ENCODE measurements around the gene DTHD1. TPM values are rescaled to one million over a fixed set of nuclear protein-coding genes. Genes with fewer than 3 reads are reported as not detected.

The DTHD1 gene
- total and polyA plus RNA-seq, 2 donors from 2014 or later = 1.4 TPM; not detected in 1

GRCh38 chr4:36386691-36387090 lies 105.3 kb downstream of the DTHD1 start:
- Histone ChIP-seq H3K27me3 (ENCODE audit: control insufficient read depth, insufficient read depth, low read length) (no peaks in the 10 kb centered on the region), H3K9ac (ENCODE audit: low read length in 3 of 3) (no peak overlapping the region), H3K9me3 (ENCODE audit: control insufficient read depth in 2 of 3, insufficient read depth in 1 of 3, low read length in 3 of 3) (no peaks in the 10 kb centered on the region), H3K4me3 (ENCODE audit: low read length in 3 of 3) (no peak overlapping the region), H3K27ac (ENCODE audit: low read depth in 2 of 2, low read length in 2 of 2) (no peak overlapping the region), H3K4me1 (ENCODE audit: control insufficient read depth in 2 of 3, insufficient read depth in 2 of 3, low read depth in 1 of 3, low read length in 3 of 3) (no peaks in the 10 kb centered on the region), H3K36me3 (ENCODE audit: control insufficient read depth in 2 of 3, insufficient read depth in 3 of 3, low read length in 3 of 3) (no peaks in the 10 kb centered on the region)
- FAIRE-seq (no peak), DNase-seq (peak in 1 of 5 donors; percentile 33)
- TF ChIP-seq CTCF (IDR thresholded peaks at IDR 0.05; ENCODE audit: borderline replicate concordance, extremely low read depth, insufficient read depth) = no peak
- intact Hi-C loops (cut with DNase I) = no loop called here

- DNase-seq (no peak), FAIRE-seq (no peak)
- Histone ChIP-seq H3K27ac (ENCODE audit: low read depth in 2 of 2, low read length in 2 of 2) (no peak overlapping the region), H3K27me3 (ENCODE audit: control insufficient read depth, insufficient read depth, low read length) (no peaks in the 10 kb centered on the region), H3K9ac (ENCODE audit: low read length in 3 of 3) (no peak overlapping the region), H3K4me3 (ENCODE audit: low read length in 3 of 3) (no peak overlapping the region), H3K4me1 (ENCODE audit: control insufficient read depth in 2 of 3, insufficient read depth in 2 of 3, low read depth in 1 of 3, low read length in 3 of 3) (no peaks in the 10 kb centered on the region), H3K36me3 (ENCODE audit: control insufficient read depth in 2 of 3, insufficient read depth in 3 of 3, low read length in 3 of 3) (no peaks in the 10 kb centered on the region), H3K9me3 (ENCODE audit: control insufficient read depth in 2 of 3, insufficient read depth in 1 of 3, low read length in 3 of 3) (no peaks in the 10 kb centered on the region)
- TF ChIP-seq CTCF (IDR thresholded peaks at IDR 0.05; ENCODE audit: borderline replicate concordance, extremely low read depth, insufficient read depth) = no peak
- intact Hi-C loops (cut with DNase I) = no loop called here
Measured at GRCh38 chr4:36388710-36389109, 107.3 kb downstream of the DTHD1 start.

GRCh38 chr4:36391411-36391810 lies 110.0 kb downstream of the DTHD1 start:
- DNase-seq (no peak), FAIRE-seq (no peak)
- Histone ChIP-seq H3K9me3 (ENCODE audit: control insufficient read depth in 2 of 3, insufficient read depth in 1 of 3, low read length in 3 of 3) (no peaks in the 10 kb centered on the region), H3K4me1 (ENCODE audit: control insufficient read depth in 2 of 3, insufficient read depth in 2 of 3, low read depth in 1 of 3, low read length in 3 of 3) (no peaks in the 10 kb centered on the region), H3K27ac (ENCODE audit: low read depth in 2 of 2, low read length in 2 of 2) (no peak overlapping the region), H3K4me3 (ENCODE audit: low read length in 3 of 3) (no peak overlapping the region), H3K9ac (ENCODE audit: low read length in 3 of 3) (no peak overlapping the region), H3K36me3 (ENCODE audit: control insufficient read depth in 2 of 3, insufficient read depth in 3 of 3, low read length in 3 of 3) (no peaks in the 10 kb centered on the region), H3K27me3 (ENCODE audit: control insufficient read depth, insufficient read depth, low read length) (no peaks in the 10 kb centered on the region)
- intact Hi-C loops (cut with DNase I) = no loop called here
- no peak for TF ChIP-seq CTCF (IDR thresholded peaks at IDR 0.05; ENCODE audit: borderline replicate concordance, extremely low read depth, insufficient read depth)

- no peak for TF ChIP-seq CTCF (IDR thresholded peaks at IDR 0.05; ENCODE audit: borderline replicate concordance, extremely low read depth, insufficient read depth)
- H3K9ac ChIP-seq (ENCODE audit: low read length in 3 of 3) = no peak overlapping the region
- intact Hi-C loops (cut with DNase I) = no loop called here
- H3K36me3 ChIP-seq (ENCODE audit: control insufficient read depth in 2 of 3, insufficient read depth in 3 of 3, low read length in 3 of 3) = no peaks in the 10 kb centered on the region
- DNase-seq (no peak), FAIRE-seq (no peak)
- no peaks in the 10 kb centered on the region for H3K9me3 ChIP-seq (ENCODE audit: control insufficient read depth in 2 of 3, insufficient read depth in 1 of 3, low read length in 3 of 3)
- H3K27me3 ChIP-seq (ENCODE audit: control insufficient read depth, insufficient read depth, low read length) = no peaks in the 10 kb centered on the region
- no peaks in the 10 kb centered on the region for H3K4me1 ChIP-seq (ENCODE audit: control insufficient read depth in 2 of 3, insufficient read depth in 2 of 3, low read depth in 1 of 3, low read length in 3 of 3)
- no peak overlapping the region for H3K4me3 ChIP-seq (ENCODE audit: low read length in 3 of 3)
- H3K27ac ChIP-seq (ENCODE audit: low read depth in 2 of 2, low read length in 2 of 2) = no peak overlapping the region
Measured at GRCh38 chr4:36392024-36392423, 110.6 kb downstream of the DTHD1 start.

Data from kidney (tissue), 14 donors.